ENCODE results near the gene MEGF9.

- no peak for TF ChIP-seq YY1 (IDR thresholded peaks at IDR 0.05; ENCODE audit: low read depth)
- TF ChIP-seq CTCF (IDR thresholded peaks at IDR 0.05), result no peak
Measured at GRCh38 chr9:120668399-120668798, 45.9 kb downstream of the MEGF9 start.

Measured in SK-N-SH (cell line).